Renal pelvis (tissue), 12 donors: Measurements from ENCODE around the gene ATG4B. TPM values are rescaled to one million over a fixed set of nuclear protein-coding genes. Genes with fewer than 3 reads are reported as not detected.
"Not testable (repeated sequence)": the region's sequence is repeated elsewhere in the genome, so short reads cannot be mapped to it uniquely, and the experiment has no call there.

ENCODE experiments used
- DNase-seq: peaks from one replicate; pipeline ENCODE4 v3.0.0-alpha.2; 2013
- long read RNA-seq, 16 experiments: transcript quantifications; one replicate each; lab custom pipeline, GENCODE V29; 2026
- polyA plus RNA-seq, 3 donors: library from polyadenylated mRNA; unstranded; fragments of 120-200 nt; gene quantifications; one replicate each; pipeline ENCODE4 v1.2.1, GENCODE V29; 2013; ENCODE audit not compliant: insufficient read length in 3 of 3

Gene ATG4B
- polyA plus RNA-seq: 100 to 1,000 TPM in 2 of 3 donors, 10 to 100 TPM in 1; 83.8 to 106 (median 103) TPM
- long read RNA-seq, donor 1, transcript ATG4B-205 (13 exons, 2,878 nt): major isoform, 8 of 9 reads
- long read RNA-seq, donor 1, partial matches to known transcripts: 0 of 9 reads
- long read RNA-seq, donor 1, other reads (novel, unspliced or antisense): 0 of 9 reads
- long read RNA-seq, donor 2, transcript ATG4B-205 (13 exons, 2,878 nt): major isoform, 16 of 18 reads
- long read RNA-seq, donor 2, partial matches to known transcripts: 0 of 18 reads
- long read RNA-seq, donor 2, other reads (novel, unspliced or antisense): 0 of 18 reads
- long read RNA-seq, donor 3, transcript ATG4B-205 (13 exons, 2,878 nt): major isoform, 15 of 18 reads
- long read RNA-seq, donor 3, partial matches to known transcripts: 0 of 18 reads
- long read RNA-seq, donor 3, other reads (novel, unspliced or antisense): 0 of 18 reads
- long read RNA-seq, donor 4, transcript ATG4B-205 (13 exons, 2,878 nt): major isoform, 9 of 16 reads
- long read RNA-seq, donor 4, partial matches to known transcripts: 0 of 16 reads
- long read RNA-seq, donor 4, other reads (novel, unspliced or antisense): 0 of 16 reads
- long read RNA-seq, donor 5, partial matches to known transcripts: 0 of 2 reads
- long read RNA-seq, donor 5, other reads (novel, unspliced or antisense): 0 of 2 reads
- long read RNA-seq, donor 6, transcript ATG4B-205 (13 exons, 2,878 nt): major isoform, 12 of 21 reads
- long read RNA-seq, donor 6, transcript ATG4B-216 (5 exons, 762 nt): minor isoform, 5 of 21 reads
- long read RNA-seq, donor 6, partial matches to known transcripts: 0 of 21 reads
- long read RNA-seq, donor 6, other reads (novel, unspliced or antisense): 0 of 21 reads
- long read RNA-seq, donor 7, transcript ATG4B-205 (13 exons, 2,878 nt): major isoform, 6 of 9 reads
- long read RNA-seq, donor 7, partial matches to known transcripts: 0 of 9 reads
- long read RNA-seq, donor 7, other reads (novel, unspliced or antisense): 0 of 9 reads
- long read RNA-seq, donor 8, partial matches to known transcripts: 0 of 5 reads
- long read RNA-seq, donor 8, other reads (novel, unspliced or antisense): 0 of 5 reads
- long read RNA-seq, donor 9, transcript ATG4B-205 (13 exons, 2,878 nt): major isoform, 19 of 23 reads
- long read RNA-seq, donor 9, partial matches to known transcripts: 0 of 23 reads
- long read RNA-seq, donor 9, other reads (novel, unspliced or antisense): 0 of 23 reads
- long read RNA-seq, donor 10, partial matches to known transcripts: 97 of 128 reads
- long read RNA-seq, donor 10, other reads (novel, unspliced or antisense): 26 of 128 reads
- long read RNA-seq, donor 11, transcript ATG4B-205 (13 exons, 2,878 nt): major isoform, 9 of 12 reads
- long read RNA-seq, donor 11, partial matches to known transcripts: 0 of 12 reads
- long read RNA-seq, donor 11, other reads (novel, unspliced or antisense): 0 of 12 reads
- long read RNA-seq, donor 12, transcript ATG4B-205 (13 exons, 2,878 nt): major isoform, 17 of 192 reads
- long read RNA-seq, donor 12, partial matches to known transcripts: 99 of 192 reads
- long read RNA-seq, donor 12, other reads (novel, unspliced or antisense): 70 of 192 reads
- long read RNA-seq, donor 13, partial matches to known transcripts: 0 of 5 reads
- long read RNA-seq, donor 13, other reads (novel, unspliced or antisense): 0 of 5 reads
- long read RNA-seq, donor 14: 0 reads
- long read RNA-seq, donor 15, transcript ATG4B-205 (13 exons, 2,878 nt): major isoform, 11 of 14 reads
- long read RNA-seq, donor 15, partial matches to known transcripts: 0 of 14 reads
- long read RNA-seq, donor 15, other reads (novel, unspliced or antisense): 0 of 14 reads
- long read RNA-seq, donor 16, transcript ATG4B-205 (13 exons, 2,878 nt): major isoform, 15 of 149 reads
- long read RNA-seq, donor 16, partial matches to known transcripts: 75 of 149 reads
- long read RNA-seq, donor 16, other reads (novel, unspliced or antisense): 58 of 149 reads

DNA sequence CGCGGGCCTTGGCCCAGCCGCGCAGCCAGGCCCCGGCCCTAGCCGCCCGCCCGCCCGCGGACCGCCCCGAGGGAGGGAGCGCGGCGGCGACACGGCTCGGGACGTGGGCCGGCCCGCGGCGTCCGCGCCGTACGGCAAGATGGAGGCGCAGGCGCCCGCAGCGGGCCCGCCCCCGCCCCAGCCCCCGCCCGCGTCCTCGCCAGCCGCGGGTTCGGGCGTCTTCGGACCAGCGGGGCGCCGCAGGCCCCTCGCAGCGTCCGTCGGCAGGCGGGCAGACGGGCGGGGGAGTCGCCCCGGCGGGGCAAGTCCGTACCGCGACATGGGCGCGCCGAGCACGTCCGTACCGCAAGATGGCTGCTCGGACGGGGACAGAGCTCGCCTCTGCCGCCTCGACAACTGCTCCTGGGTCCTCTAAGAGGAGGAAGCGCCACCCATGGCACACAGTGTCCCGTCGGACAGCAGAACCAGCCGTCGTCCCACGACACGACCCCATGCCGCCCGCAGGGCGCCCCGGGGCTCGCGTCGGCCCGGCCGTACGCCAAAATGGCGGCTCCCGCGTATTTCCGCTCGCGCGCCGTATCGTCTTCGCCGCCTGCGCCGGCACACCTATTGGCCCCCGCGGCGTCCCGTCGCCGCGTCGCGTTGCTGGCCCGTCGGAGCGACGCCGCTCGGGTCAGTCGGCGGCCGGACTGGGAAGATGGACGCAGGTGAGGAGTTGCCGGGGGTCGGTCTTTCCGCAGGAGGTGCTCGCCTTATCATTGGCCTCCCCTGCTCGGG lies at the start of gene ATG4B, which contains the start of gene THAP4:
TSS of gene ATG4B (plus strand) at position 676 of the 777 bp plus-strand sequence. CDS start at position 698, 22 bp downstream.
TSS of gene THAP4 (minus strand) at position 141 of the 777 bp plus-strand sequence. CDS start 141 bp downstream, outside the sequence.
- peak; percentile 90 for DNase-seq

- DNase-seq: not testable (repeated sequence)
These were observed 47.6 kb upstream of the ATG4B start for GRCh38 chr2:241589863-241590262.

- not testable (repeated sequence) for DNase-seq
These were observed 46.7 kb upstream of the ATG4B start for GRCh38 chr2:241590496-241591455.

- no peak for DNase-seq
These were observed 45.2 kb upstream of the ATG4B start for GRCh38 chr2:241592126-241592845.

GRCh38 chr2:241593271-241593670 lies 44.2 kb upstream of the ATG4B start:
- no peak for DNase-seq

GRCh38 chr2:241595600-241596140 lies 41.8 kb upstream of the ATG4B start:
- no peak for DNase-seq

GRCh38 chr2:241597561-241597960 lies 39.9 kb upstream of the ATG4B start:
- no peak for DNase-seq

DNA sequence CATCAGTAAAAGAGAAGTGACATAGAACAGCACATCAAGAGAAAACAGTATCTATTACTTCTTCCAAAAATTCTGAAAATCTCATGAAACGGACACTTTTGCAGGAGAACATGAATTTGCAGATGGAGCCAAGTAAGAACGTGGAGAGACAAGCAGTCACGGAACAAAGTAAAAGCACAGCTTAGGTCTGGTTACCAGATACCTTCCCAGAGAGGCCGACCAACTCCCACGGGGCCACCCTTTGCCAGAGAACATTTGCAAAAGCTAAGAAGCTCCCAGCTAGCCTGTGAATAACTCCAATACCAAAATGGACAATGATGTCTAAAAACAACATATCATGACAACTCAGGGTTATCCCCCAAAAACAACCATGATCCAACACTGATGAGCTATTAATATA lies 39.4 kb upstream of the ATG4B start:
- no peak for DNase-seq

GRCh38 chr2:241598487-241598886 lies 39.0 kb upstream of the ATG4B start:
- DNase-seq: no peak

DNA sequence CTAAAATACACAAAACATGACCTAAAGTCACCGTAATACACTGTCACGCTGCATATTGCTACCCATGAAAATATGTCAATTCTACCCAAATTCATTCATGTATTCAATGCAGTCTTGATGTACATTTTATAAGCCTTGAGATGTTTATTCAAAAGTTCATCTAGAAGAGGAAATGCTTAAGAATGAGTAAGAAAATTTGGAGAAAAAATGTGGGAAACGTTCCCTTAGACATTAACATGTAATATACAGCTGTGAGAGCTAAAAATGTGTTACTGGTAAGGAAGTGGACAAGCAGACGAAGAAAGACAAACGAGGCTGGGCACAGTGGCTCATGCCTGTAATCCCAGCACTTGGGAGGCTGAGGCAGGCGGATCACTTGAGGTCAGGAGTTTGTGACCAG lies 37.9 kb upstream of the ATG4B start:
- no peak for DNase-seq

- DNase-seq: no peak
These were observed 35.7 kb upstream of the ATG4B start for GRCh38 chr2:241601841-241602240.

GRCh38 chr2:241602720-241603119 lies 34.8 kb upstream of the ATG4B start:
- DNase-seq: no peak

- no peak for DNase-seq
These were observed 33.8 kb upstream of the ATG4B start for GRCh38 chr2:241603686-241604085.

- no peak for DNase-seq
These were observed 31.3 kb upstream of the ATG4B start for GRCh38 chr2:241606186-241606585.

DNA sequence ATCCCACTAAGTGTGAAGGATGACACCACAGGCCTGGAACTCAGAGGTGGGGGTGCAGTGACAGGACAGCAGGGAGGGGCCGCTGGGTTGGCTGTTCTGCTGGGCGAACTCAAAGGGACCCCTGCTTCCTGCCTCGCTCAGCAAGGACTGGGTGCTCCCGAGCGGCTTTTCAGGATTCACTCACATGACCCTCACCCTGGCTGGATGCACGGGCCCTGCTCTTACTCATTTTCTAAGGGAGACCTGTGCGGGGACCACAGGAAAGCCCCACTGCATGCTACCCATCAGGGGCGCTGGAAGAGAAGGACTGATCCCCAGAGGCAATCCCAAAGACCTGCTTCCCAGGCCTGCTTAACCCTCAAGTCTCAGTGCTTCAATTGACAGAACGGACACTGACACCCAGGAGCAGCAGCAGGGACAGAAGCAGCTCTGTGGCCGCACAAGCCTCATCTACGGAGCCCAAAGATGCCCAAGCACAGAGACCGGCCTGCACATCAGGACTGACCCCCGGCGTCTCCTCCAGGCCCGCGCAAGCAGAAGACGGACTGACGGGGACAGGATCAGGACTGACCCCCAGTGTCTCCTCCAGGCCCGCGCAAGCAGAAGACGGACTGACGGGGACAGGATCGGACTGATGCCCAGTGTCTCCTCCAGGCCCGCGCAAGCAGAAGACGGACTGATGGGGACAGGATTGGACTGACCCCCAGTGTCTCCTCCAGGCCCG lies 30.2 kb upstream of the ATG4B start:
- no peak for DNase-seq

DNA sequence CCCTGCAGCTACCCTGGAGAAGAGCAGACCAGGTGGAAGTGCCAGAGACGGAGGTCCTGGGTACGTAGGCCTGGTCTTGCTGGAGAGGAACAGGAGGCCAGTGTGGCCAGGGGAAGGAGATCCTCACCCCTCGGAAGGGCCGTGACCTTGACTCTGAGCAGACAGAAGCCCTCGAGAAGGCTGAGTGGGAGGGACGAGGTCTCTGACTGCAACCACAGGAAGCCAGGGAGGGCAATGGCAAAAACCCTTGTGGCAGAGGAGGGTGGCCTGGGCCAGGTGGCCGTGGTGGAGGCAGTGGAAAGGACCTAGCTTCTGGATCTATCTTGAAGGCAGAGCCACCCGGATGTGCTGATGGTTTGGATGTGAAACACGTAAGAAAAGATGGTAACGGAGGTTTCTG lies 28.6 kb upstream of the ATG4B start:
- DNase-seq: no peak
